NCI-H524 (cell line): Measurements from ENCODE around the gene FXYD4.

ENCODE experiments used
- DNase-seq, 2 experiments: peaks; one replicate each; lab custom pipeline; 2025; lab: John Stamatoyannopoulos, UW

FXYD4 gene

DNA sequence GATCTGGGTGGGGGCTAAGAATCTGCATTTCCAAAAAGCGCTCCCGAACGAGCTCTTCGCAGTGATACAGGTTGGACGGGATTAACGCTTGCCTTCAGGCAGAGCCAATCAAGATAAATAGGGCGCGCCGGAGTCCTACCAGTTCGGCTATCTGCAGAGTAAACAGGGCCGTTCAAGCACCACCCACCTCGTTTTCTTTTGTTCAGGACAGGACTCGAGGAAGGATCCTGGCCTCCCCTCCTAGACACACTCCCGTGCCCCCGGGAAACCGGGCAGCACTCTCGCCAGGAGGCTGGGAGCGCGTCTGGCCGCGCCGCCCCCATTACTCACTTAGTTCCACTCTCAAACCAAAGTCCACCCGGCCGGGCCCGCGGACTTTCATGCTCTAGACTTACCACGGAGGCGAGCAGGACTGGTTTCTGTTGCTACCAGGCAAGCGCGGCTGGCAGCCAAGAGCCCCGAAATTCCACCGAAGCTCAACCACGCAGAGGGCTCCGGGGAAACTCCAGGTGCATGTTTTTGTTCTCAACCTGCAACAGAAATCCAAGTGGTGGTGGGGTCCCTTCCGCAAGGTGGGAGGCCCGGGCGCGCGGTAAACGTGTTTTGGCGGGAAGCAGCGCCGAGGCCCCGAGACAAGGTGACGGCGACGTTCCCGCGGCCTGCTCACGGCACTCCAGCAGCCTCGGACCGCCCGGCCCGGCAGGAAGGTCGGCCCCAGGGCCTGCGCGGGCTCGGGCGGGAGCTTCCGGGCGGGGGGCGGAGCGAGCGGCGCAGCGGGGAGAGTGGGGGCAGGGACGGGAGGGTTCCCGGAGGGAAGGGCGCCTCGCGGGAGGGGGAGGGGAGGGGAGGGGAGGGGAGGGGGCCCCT lies 24.9 kb downstream of the FXYD4 start:
- peak; percentile 28 to 44 for DNase-seq

DNA sequence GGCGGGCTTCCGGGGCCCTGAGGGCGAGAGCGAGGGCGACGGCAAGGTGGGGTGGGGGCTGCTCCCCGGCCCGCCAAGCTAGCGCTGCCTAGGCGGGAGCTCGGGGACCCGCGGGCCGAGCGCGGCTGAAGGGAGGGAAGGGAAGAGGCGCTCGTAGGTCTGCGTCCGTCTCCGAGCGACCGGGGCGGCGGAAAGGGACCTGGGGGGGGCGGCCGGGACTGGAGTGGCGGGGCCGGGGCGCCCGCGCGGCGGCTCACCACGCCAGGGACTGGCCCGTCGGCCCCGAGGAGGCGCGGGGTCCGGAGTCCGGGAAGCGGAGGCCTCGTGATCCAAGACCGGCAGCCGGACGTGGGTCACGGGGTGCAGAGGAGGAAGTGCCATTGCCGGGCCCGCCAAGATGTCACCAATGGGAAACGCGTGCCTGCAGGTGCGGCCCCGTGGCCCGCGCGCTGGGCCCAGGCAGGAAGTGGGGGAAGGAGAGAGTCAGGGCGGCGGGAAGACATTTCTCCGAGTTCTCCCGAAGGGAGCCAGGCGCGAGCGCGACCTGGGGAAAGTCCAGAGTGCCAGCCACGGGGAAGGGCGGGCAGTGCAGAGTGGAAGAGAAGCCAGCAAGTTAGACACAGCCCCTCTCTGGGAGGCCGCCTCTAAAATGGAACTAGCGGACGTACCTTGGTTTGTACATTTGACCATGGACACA lies 25.6 kb downstream of the FXYD4 start:
- DNase-seq = peak in 1 of 2 experiments; percentile 62

DNA sequence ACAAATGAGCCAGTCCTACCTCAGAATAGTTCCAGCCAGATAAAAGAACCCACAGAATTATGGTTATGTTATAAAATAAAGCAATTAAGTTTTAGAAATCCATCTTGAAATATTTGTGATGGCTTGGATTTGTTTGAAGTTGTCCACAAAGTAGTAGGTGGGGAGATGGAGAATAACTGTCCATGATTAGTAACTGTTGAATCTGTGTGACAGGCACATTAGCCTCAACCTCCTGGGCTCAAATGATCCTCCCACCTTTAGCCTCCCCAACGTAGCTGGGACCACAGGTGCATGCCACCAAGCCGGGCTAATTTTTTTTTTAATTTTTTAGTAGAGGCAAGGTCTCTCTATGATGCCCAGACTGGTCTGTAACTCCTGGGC lies 27.5 kb downstream of the FXYD4 start:
- DNase-seq = no peak

DNA sequence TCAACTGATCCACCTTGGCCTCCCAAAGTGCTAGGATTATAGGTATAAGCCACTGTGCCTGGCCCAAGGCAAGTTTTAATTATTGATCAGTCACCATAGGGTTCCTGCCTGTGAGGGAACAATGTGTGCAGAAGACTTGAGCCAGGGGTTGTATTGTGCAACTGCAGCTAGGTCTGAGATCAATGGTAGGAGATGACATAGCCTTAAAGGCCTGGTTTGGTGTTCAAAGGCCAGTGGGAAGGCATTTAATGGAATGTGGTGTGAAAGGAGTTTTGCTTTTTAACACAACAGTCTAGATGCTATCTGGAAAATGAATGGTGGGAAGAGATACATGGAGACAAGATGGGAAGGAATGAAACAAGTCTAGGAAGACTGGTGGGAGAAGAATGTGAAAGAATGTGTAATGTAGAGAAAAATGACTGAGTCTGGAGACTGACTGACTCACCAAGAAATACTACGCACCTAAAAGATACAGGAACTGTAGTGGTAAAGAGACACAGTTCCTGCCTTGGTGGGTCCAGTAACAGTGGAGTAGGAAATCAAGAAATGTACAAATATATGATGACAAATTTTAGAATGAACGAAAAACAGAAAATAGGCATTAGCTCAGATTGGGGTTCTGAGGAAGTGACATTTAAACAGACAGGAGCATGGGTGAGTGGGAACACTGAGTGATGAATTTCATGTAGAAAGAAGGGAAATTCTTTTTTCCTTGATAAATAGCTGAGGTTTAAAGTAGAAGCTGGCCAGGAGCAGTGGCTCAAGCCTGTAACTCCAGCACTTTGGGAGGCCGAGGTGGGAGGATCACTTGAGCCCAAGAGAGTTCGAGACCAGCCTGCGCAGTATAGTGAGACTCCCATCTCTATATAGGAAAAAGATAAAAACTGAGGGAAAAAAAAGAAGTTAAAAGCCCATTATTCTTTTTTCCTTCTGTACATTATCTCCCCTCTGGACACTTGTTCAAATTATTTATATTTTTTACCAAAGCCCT lies 28.2 kb downstream of the FXYD4 start:
- no peak for DNase-seq

DNA sequence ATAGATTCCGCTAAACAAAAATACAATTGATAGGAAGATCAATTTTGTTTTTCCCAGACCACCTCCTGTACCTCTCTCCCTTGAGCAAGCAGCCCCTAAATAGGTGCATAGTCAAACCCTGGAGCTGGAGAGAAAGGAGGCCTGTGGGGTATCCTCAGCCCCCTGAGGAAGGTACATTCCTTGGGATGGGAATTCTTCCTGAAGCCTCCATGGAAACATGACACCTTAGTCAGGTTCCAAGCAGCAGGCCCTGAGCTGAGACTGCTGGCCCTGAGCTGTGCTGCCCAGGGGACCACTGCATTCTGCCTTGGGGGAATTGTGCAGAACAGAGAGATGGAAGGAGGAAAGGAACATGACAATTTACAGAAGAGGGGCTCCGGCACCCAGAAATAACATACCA lies 30.2 kb downstream of the FXYD4 start:
- DNase-seq = no peak

DNA sequence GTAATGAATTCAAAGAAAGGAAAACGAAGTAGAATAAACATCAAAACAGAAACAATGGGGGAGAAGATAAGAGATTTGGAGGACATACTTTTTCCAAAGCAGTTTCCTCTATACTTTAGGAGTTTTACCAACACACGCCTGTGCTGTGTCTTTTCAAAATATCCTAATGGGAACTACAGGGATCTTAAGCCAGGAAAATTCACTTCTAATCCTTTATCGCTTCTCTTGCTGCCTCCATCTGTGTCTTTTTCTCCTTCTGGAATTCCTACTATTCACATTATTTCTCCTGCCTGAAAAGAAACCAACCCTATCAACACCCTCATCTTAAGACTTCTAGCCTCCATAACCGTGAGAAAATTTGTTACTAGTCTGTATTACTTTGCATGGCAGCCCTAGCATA lies 30.7 kb downstream of the FXYD4 start:
- DNase-seq = no peak

DNA sequence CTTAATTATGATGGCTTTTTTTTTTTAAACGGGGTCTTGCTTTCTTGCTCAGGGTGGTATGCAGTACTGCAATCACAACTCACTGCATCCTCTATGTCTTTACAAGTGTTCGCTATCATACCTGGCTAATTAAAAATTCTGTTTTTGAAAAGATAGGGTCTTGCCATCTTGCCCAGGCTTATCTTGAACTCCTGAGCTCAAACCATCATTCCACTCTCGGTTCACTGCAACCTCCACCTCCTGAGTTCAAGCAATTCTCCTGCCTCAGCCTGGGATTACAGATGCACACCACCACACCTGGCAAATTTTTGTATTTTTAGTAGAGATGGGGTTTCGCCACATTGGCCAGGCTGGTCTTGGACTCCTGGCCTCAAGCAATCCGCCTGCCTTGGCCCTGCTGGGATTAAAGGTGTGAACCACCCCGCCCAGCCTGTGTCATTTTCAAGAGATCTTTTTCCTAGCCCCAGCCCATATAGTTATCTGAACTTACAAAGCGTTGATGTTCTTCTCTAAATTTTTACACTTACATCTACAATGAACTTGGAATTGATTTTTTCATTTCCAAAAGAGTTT lies 31.5 kb downstream of the FXYD4 start:
- DNase-seq = no peak

DNA sequence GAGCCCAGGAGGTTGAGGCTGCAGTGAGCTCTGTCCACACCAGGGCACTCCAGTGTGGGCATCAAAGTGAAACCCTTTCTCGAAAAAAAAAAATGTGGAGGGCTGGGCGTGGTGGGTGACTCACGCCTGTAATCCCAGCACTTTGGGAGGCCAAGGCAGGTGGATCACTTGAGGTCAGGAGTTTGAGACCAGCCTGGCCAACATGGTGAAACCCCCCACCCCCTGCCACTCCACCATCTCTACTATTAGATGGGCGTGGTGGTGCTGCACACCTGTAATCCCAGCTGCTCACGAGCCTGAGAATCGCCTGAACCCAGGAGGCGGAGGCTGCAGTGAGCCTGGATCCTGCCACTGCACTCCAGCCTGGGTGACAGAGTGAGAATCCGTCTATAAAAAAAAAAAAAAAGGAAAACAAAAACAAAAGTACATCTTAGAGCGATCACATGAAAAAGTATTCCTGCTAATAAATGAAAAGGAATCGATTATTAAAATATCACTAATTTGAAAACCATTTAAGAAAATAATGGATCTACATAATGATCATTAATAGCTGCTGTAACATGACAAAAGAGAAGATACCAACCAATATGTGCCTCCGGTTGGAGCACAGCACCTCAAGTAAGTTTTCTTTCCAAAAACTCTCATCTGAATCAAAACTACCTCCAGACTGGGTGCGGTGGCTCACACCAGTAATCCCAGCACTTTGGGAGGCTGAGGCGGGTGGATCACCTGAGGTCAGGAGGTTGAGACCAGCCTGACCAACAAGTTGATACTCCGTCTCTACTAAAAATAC lies 32.7 kb downstream of the FXYD4 start:
- DNase-seq = no peak

DNA sequence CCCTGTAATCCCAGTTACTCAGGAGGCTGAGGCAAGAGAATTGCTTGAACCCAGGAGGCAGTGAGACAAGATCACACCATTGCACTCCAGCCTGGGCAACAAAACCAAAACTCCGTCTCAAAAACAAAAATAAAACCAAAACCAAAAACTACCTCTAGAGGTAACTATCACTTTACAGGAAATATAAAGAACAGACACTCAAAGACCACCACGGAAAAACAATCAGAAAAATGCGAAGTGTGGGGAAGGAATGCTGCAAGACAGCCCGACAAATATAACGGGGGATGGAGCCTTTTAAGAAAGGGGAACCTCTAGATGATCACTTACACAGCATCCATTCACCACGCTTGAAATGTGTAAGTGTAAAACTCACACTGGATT lies 33.3 kb downstream of the FXYD4 start:
- no peak for DNase-seq

DNA sequence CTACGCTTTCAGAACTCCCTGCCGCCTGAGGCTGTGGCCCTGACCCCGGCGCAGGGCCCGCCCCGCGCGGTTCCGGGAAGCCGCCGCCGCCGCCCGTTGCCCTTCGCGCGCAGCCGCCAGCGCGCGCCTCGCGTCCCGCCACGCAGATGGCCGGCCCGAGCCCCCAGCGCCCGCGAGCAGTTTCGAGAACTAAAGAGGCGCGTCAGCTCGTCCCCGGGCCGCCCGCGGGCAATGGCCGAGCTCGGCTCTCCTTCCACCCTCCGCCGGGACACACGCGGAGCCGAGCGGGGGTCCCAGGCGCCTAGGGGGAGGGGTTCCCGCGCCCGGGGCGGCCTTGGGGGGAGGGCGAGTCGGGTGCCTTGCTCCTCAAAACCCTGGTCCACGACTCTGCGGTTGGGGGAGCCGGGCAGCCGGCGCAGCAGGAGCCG lies 35.7 kb downstream of the FXYD4 start:
- no peak for DNase-seq

DNA sequence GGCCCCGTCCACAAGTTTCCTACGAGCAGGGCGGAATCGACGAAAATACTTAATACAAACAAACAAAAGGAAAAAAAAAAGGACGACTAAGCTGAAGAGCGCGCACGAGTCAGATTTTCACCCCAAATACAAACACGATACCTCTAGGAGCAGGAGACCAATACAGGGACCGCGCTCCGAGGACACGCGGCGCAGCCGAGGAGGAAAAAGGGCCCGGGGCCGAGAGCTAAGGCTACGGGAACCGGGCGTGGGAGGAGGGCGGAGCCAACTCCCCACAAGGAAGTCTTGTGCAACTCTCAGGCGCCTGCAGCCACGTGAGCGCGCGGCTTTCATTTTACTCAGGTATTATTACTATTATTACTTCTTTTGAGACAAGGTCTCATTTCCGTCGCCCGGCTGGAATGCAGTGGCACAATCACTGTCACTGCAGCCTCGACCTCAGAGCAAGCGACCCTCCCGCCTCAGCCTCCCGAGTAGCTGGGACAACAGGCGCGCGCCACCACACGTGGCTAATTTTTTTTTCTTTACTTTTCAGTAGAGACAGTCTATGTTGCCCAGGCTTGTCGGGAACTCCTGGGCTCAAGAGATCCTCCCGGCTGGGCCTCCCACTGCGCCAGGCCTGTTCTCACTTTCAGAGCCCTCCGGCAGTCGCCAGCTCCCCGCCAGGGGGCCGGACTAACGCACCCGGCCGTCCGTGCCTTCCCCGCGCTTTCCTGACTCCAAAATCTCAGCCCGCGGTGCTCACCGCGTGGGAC lies 36.3 kb downstream of the FXYD4 start:
- DNase-seq = no peak

DNA sequence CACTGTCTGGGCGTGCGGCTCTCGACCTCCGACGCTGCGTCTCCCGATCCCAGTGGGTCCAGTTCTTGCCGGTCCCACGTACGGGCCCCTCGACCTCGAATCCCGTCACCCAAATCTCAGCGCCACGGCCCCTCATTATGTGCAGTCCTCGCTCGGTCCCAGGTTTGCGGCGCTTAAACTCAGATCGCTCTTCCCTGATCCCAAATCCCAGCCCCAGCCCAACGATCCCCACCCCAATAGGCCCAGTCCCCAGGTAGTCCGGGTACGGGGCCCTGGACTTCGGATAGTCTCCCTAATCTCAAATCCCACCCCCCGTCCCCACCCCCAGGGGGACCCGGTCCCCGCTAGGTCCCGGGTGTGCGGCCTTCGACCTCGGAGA lies 36.9 kb downstream of the FXYD4 start:
- DNase-seq = no peak

DNA sequence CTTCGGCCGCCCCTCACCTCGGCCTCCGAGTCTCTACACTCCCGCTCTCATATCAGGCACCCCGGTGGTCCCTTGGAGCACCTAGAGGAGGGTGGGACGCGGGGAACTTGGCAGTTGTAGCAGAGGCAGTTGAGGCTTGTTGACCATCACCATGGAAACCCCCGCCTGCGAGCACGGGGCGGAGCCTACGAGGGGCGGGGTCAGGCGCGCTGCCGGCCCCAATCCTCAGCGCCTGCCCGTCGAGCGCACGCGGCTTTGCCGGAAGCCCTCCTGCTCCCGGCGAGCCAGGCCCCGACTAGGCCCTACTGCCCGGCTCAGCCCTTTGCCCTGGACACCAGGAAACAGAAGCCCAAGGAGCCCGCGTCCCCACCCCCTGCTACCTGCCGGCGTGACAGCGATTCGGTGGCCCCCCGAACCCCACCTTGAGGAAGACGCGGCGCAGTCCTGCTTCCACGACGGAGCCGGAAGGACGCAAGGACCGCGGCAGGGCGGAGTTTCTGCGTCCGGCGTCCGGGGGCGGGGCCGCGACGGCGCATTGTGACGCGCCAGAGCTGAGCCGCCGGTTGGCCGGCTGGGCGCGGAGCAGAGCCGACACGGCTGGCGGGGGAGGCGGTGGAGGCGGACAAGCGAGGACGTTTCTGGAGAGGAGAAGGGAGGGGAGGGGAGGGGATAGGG lies 37.4 kb downstream of the FXYD4 start, which contains the start of gene HNRNPF:
Gene HNRNPF (minus strand): TSS at position 477 of the 675 bp plus-strand sequence. CDS start 21,302 bp downstream, outside the sequence.
- peak; percentile 40 to 69 for DNase-seq

DNA sequence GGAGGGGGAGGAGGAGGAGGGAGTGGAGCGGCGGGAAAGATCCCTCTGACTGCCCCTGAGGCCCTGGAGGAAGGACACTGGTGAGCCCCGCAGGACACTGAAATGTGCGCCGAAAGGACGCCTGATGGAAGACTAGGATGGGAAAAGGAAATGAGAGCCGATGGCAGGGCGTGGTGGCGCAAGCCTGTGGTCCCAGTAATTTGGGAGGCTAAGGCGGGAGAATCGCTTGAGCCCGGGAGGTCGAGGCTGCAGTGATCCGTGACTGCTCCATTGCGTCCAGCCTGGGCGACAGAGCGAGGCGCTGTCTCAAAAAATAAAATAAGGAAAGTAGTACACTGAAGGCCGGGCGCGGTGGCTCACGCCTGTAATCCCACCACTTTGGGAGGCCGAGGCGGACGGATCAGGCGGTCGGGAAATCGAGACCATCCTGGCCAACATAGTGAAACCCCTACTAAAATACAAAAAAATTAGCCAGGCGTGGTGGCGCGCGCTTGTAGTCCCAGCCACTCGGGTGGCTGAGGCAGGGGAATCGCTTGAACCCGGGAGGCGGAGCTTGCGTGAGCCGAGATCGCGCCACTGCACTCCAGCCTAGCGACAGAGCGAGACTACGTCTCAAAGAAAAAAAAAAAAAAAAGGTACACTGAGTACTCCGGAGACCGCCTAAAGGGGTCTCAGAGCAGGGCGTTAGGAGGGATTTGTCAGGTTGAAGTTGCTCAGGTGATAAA lies 38.1 kb downstream of the FXYD4 start:
- no peak for DNase-seq

DNA sequence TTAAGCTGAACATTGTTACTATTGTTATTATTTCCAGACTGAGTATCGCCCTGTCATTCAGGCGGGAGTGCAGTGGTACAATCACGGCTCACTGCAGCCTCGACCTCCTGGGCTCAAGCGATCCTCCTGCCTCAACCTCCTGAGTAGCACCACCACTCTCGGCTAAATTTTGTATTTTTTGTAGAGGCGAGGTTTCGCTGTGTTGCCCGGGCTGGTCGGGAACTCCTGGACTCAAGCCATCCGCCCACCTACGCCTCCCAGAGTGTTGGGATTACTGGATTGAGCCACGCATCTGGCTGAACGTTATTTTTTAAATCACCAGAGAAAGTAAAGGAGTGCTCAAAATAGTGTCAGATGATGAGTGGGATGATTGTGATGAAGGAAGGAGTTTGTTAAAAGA lies 38.9 kb downstream of the FXYD4 start:
- no peak for DNase-seq

DNA sequence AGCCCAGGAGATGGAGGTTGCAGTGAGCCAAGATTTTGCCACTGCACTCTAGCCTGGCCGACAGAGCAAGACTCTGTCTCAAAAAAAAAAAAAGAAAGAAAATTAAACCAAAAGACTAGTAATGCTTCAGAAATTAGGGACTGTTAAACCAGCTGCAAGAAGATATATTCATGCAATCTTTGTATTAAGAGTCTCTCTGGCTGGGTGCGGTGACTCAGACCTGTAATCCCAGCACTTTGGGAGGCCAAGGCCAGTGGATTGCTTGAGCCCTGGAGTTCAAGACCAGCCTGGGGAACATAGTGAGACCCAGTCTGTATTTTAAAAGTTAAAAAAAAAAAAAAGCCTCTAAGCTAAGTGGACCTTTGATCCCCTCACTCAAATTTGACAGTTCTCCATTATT lies 40.1 kb downstream of the FXYD4 start:
- DNase-seq = no peak

DNA sequence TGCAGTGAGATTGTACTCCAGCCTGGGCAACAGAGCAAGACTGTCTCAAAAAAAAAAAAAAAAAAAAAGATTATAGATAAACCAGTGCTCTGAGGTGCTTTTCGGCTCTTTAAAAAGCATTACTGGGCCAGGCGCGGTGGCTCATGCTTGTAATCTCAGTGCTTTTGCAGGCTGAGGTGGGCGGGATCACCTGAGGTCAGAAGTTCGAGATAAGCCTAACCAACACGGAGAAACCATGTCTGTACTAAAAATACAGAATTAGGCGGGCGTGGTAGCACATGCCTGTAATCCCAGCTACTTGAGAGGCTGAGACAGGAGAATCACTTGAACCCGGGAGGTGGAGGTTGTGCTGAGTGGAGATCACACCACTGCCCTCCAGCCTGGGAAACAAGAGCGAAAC lies 44.1 kb downstream of the FXYD4 start:
- no peak for DNase-seq

DNA sequence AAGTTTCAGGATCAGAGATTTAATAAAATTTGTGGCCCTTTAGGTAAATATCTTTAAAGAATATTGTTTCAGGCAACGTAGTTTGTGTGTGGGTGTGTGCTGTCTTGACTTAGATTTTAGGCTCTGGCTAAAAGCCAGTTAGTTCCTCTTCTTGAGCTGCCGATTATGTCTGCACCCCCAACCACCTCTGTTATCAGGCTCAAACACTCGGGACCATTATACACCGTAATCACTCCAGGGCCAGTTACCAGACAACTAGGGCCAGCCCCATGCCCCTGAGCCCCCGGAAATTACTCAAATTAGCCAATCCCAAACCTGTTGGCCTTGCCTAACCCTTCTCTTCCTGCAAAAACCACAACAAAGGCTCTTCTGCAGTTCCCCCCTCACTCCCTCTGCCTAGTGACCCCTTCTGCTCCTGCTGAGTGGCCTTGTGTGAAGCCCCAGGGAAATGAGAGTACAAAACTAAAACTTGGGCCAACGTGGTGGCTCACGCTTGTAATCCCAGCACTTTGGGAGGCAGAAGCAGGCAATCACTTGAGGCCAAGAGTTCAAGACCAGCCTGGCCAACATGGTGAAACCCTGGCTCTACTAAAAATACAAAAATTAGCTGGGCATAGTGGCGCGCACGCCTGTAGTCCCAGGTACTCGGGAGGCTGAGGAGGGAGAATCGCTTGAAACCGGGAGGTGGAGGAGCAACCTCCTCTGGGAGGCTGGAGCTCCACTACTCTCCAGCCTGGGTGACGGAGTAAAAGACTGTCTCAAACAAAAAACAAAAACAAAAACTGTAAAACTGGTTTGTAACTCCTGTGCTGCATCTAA lies 46.7 kb downstream of the FXYD4 start:
- DNase-seq = no peak
